NCI-H345 (cell line): ENCODE results near the gene PFKFB1.
"Not testable (repeated sequence)": the region's sequence is repeated elsewhere in the genome, so short reads cannot be mapped to it uniquely, and the experiment has no call there.

Source experiments
- DNase-seq: peaks from one replicate; lab custom pipeline; 2025; lab: John Stamatoyannopoulos, UW

PFKFB1 gene

GRCh38 chrX:54992911-54993622, 921 bp downstream of the PFKFB1 start:
- DNase-seq = no peak

- no peak for DNase-seq
Measured at GRCh38 chrX:54991706-54992105, 2.3 kb downstream of the PFKFB1 start.

GRCh38 chrX:54983306-54983705, 10.7 kb downstream of the PFKFB1 start:
- not testable (repeated sequence) for DNase-seq

GRCh38 chrX:54980334-54980733, 13.7 kb downstream of the PFKFB1 start:
- DNase-seq = no peak

GRCh38 chrX:54979432-54979831, 14.6 kb downstream of the PFKFB1 start:
- DNase-seq = no peak

- DNase-seq = no peak
Measured at GRCh38 chrX:54978448-54978847, 15.5 kb downstream of the PFKFB1 start.

- no peak for DNase-seq
Measured at GRCh38 chrX:54977387-54977786, 16.6 kb downstream of the PFKFB1 start.

- no peak for DNase-seq
Measured at GRCh38 chrX:54964766-54965497, 29.1 kb downstream of the PFKFB1 start.

GRCh38 chrX:54961750-54962149, 32.2 kb downstream of the PFKFB1 start:
- DNase-seq = no peak

GRCh38 chrX:54950730-54951375, 43.1 kb downstream of the PFKFB1 start:
- DNase-seq = peak; percentile 89

GRCh38 chrX:54945224-54945623, 48.8 kb downstream of the PFKFB1 start:
- DNase-seq = no peak

GRCh38 chrX:54944816-54945215, 49.2 kb downstream of the PFKFB1 start:
- no peak for DNase-seq

- no peak for DNase-seq
Measured at GRCh38 chrX:54937416-54937815, 56.6 kb downstream of the PFKFB1 start.

- no peak for DNase-seq
Measured at GRCh38 chrX:54935306-54935705, 58.7 kb downstream of the PFKFB1 start.

- no peak for DNase-seq
Measured at GRCh38 chrX:54934890-54935289, 59.1 kb downstream of the PFKFB1 start.

- no peak for DNase-seq
Measured at GRCh38 chrX:54934058-54934457, 59.9 kb downstream of the PFKFB1 start.

GRCh38 chrX:54933150-54933826, 60.7 kb downstream of the PFKFB1 start:
- DNase-seq = no peak

GRCh38 chrX:54931107-54931506, 62.9 kb downstream of the PFKFB1 start:
- no peak for DNase-seq

- no peak for DNase-seq
Measured at GRCh38 chrX:54930291-54931049, 63.5 kb downstream of the PFKFB1 start.

GRCh38 chrX:54928876-54929275, 65.1 kb downstream of the PFKFB1 start:
- no peak for DNase-seq

GRCh38 chrX:54926978-54927377, 67.0 kb downstream of the PFKFB1 start:
- DNase-seq = no peak

- no peak for DNase-seq
Measured at GRCh38 chrX:54923376-54923775, 70.6 kb downstream of the PFKFB1 start.
